ENCODE results near the gene UGT1A9. TPM values are rescaled to one million over a fixed set of nuclear protein-coding genes. Genes with fewer than 3 reads are reported as not detected.

Gene UGT1A9
- total RNA-seq, 2 donors from 2014 or later, result not detected

DNA sequence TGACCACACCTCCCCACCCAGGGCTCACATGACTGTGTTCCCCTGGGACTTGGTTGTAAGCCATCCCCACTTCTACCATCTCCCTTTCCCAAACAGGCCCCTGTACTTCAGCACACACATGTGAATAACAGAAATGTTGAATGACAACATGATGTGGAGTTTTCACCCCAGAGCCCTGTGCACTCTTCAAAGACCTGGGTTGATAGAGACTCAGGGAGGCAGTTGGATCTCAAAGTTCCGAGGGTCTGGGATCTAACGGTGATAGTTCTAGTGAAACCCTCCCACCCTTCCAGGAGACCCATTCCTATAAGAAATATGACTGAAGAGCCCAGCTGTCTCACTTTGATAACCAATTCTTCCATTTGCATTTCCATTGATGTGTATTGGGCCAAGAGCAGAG is 106.3 kb downstream of the UGT1A9 start, which contains the start of gene MROH2A:
Gene MROH2A (plus strand): TSS at position 301 of the 400 bp plus-strand sequence. CDS start 1,029 bp downstream, outside the sequence.
- peaks cover 5% of the 10 kb centered on the region for H3K27me3 Mint-ChIP-seq (ENCODE audit: insufficient read depth)
- H3K36me3 Mint-ChIP-seq (ENCODE audit: low read depth), result no peaks in the 10 kb centered on the region
- no peak for DNase-seq
- Histone ChIP-seq H3K27me3 (ENCODE audit: control insufficient read depth, insufficient read depth, low read length, poor library complexity, severe bottlenecking) (no peaks in the 10 kb centered on the region), H3K9ac (ENCODE audit: extremely low read depth, low read length, poor library complexity, severe bottlenecking) (no peak within 1 kb of the TSS), H3K36me3 (ENCODE audit: control insufficient read depth, insufficient read depth, low read length) (no peaks in the 10 kb centered on the region), H3K27ac (ENCODE audit: low read depth, low read length) (no peak within 1 kb of the TSS), H3K4me1 (ENCODE audit: control insufficient read depth, insufficient read depth, low read length) (no peaks in the 10 kb centered on the region), H3K4me3 (ENCODE audit: low read length) (no peak within 1 kb of the TSS), H3K9me3 (ENCODE audit: control insufficient read depth, low read length) (peaks cover 10% of the 10 kb centered on the region)
- no peaks in the 10 kb centered on the region for H3K4me1 Mint-ChIP-seq
- H3K4me3 Mint-ChIP-seq, result no peak within 1 kb of the TSS
- TF ChIP-seq, protein P1, sequence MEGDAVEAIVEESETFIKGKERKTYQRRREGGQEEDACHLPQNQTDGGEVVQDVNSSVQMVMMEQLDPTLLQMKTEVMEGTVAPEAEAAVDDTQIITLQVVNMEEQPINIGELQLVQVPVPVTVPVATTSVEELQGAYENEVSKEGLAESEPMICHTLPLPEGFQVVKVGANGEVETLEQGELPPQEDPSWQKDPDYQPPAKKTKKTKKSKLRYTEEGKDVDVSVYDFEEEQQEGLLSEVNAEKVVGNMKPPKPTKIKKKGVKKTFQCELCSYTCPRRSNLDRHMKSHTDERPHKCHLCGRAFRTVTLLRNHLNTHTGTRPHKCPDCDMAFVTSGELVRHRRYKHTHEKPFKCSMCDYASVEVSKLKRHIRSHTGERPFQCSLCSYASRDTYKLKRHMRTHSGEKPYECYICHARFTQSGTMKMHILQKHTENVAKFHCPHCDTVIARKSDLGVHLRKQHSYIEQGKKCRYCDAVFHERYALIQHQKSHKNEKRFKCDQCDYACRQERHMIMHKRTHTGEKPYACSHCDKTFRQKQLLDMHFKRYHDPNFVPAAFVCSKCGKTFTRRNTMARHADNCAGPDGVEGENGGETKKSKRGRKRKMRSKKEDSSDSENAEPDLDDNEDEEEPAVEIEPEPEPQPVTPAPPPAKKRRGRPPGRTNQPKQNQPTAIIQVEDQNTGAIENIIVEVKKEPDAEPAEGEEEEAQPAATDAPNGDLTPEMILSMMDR (conservative IDR thresholded peaks at IDR 0.05), result no peak
- no peak within 1 kb of the TSS for H3K27ac Mint-ChIP-seq
- H3K9me3 Mint-ChIP-seq, result peaks cover 22% of the 10 kb centered on the region
- 81% methylated on average over 2 of the region's 2 CpGs; no CpG with 5 or more reads in 1 of the 2 experiments for WGBS, 2 experiments (ENCODE audit: insufficient coverage in 1 of 2, insufficient read length in 1 of 2)

DNA sequence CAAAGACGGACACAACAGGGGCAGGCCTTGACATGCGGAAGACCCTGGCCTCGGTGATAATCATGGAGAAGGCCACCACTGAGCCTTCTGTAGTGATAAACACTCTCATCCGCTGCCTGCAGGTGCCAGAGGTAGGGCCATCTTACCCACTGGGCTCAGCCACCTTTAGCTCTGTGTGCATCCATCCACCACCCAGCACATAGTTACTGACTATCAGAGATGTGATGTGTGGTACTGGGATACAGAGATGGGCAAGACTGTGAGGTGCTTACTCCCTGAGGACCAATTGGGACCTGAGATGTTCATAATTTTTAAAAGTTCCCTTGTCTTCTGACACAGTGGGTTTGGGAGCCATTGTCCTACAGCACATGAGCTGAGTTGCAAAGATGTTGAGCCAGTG is 108.0 kb downstream of the UGT1A9 start:
- H3K4me1 Mint-ChIP-seq, result no peaks in the 10 kb centered on the region
- H3K36me3 Mint-ChIP-seq (ENCODE audit: low read depth), result no peaks in the 10 kb centered on the region
- peaks cover 22% of the 10 kb centered on the region for H3K9me3 Mint-ChIP-seq
- no peaks in the 10 kb centered on the region for H3K36me3 ChIP-seq (ENCODE audit: control insufficient read depth, insufficient read depth, low read length)
- no peak overlapping the region for H3K9ac ChIP-seq (ENCODE audit: extremely low read depth, low read length, poor library complexity, severe bottlenecking)
- no peaks in the 10 kb centered on the region for H3K27me3 ChIP-seq (ENCODE audit: control insufficient read depth, insufficient read depth, low read length, poor library complexity, severe bottlenecking)
- H3K9me3 ChIP-seq (ENCODE audit: control insufficient read depth, low read length), result peaks cover 10% of the 10 kb centered on the region
- no peak overlapping the region for H3K4me3 Mint-ChIP-seq
- H3K27ac ChIP-seq (ENCODE audit: low read depth, low read length), result no peak overlapping the region
- H3K27me3 Mint-ChIP-seq (ENCODE audit: insufficient read depth), result peaks cover 5% of the 10 kb centered on the region
- 91 to 100% methylated on average over 3 to 4 of the region's 4 CpGs for WGBS, 2 experiments (ENCODE audit: insufficient coverage in 1 of 2, insufficient read length in 1 of 2)
- DNase-seq, result no peak
- no peak overlapping the region for H3K27ac Mint-ChIP-seq
- no peaks in the 10 kb centered on the region for H3K4me1 ChIP-seq (ENCODE audit: control insufficient read depth, insufficient read depth, low read length)
- H3K4me3 ChIP-seq (ENCODE audit: low read length), result no peak overlapping the region
- TF ChIP-seq, protein P1 (conservative IDR thresholded peaks at IDR 0.05), result no peak

DNA sequence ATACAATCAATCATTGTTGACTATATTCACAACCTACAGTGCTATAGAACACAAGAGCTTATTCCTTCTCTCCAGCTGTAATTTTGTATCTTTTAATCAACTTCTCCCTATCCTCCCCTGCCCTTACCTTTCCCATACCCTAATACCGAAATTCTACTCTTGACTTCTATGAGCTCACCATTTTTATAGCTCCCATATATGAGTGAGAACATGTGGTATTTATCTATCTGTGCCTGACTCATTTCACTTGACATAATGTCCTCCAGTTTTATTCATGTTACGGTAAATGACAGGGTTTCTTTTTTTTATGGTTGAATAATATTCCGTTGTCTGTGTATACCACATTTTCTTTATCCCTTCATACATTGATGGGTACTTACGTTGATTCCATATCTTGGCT is 109.1 kb downstream of the UGT1A9 start:
- WGBS, 2 experiments (ENCODE audit: insufficient coverage in 1 of 2, insufficient read length in 1 of 2), result 85 to 100% methylated on average over 1 to 3 of the region's 4 CpGs
- Mint-ChIP-seq H3K9me3 (peaks cover 15% of the 10 kb centered on the region), H3K27me3 (ENCODE audit: insufficient read depth) (peaks cover 5% of the 10 kb centered on the region), H3K4me3 (no peak overlapping the region), H3K4me1 (no peaks in the 10 kb centered on the region), H3K27ac (no peak overlapping the region), H3K36me3 (ENCODE audit: low read depth) (no peaks in the 10 kb centered on the region)
- H3K9me3 ChIP-seq (ENCODE audit: control insufficient read depth, low read length), result peaks cover 7% of the 10 kb centered on the region
- no peak overlapping the region for H3K4me3 ChIP-seq (ENCODE audit: low read length)
- no peaks in the 10 kb centered on the region for H3K36me3 ChIP-seq (ENCODE audit: control insufficient read depth, insufficient read depth, low read length)
- no peak for DNase-seq
- H3K27me3 ChIP-seq (ENCODE audit: control insufficient read depth, insufficient read depth, low read length, poor library complexity, severe bottlenecking), result no peaks in the 10 kb centered on the region
- H3K9ac ChIP-seq (ENCODE audit: extremely low read depth, low read length, poor library complexity, severe bottlenecking), result no peak overlapping the region
- H3K4me1 ChIP-seq (ENCODE audit: control insufficient read depth, insufficient read depth, low read length), result no peaks in the 10 kb centered on the region
- H3K27ac ChIP-seq (ENCODE audit: low read depth, low read length), result no peak overlapping the region
- TF ChIP-seq, protein P1 (conservative IDR thresholded peaks at IDR 0.05), result no peak

All from endodermal cell (in vitro differentiated cells).